HG03460 (cell line): ENCODE results near the gene NOM1.

Source experiments
- ATAC-seq: cut with Tn5 transposase; IDR thresholded peaks from one replicate; pipeline ENCODE4 v1.9.1; 2021; ENCODE audit not compliant: unreplicated experiment

NOM1 gene

DNA sequence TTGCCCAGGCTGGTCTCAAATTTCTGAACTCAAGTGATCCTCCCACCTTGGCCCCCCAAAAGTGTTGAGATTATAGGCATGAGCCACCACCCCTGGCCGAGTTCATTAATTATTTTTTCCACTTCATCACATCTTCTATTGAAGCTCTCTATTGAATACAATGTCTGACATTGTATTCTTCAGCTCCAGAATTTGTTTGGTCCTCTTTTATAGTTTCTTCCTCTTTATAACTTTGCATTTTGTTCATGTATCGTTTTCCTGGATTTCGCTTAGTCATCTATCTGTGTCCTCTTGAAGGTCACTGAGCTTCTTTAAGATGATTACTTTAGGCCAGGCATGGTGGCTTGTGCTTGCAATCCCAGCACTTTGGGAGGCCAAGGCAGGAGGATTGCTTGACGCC is 30.2 kb downstream of the NOM1 start:
- no peak for ATAC-seq

DNA sequence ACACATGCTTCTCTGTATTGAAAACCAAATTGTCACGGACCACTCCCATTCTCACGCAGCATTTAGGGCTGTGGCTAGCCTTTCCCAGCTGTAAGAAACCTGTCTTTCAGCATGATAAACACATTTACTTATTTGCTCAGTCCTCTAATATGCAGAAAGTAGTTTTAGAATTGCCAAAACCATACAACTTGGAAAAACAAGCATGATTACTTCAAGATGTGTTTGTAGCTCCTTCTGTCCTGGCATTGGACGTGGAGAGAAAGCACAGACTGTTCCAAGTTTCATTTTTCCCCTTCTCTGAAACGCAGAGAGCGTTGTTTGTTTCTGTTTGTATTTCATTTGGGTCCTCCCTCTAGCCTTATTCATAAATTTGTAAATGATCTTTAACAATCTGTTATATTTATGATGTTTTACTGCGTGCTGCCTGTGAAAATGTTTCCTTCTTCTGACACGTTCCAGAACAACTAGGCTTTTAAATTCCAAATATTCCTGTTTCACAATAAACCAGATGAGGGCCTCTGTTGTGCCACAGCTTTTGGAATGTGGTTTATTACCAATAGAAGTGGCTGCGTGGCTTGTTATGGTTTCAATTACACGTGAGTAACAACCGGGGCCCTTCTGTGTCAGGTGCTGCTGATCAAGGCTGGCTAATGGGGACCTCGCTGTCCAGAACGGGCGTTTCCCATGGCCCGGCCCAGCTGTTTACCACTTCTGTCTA is 34.8 kb downstream of the NOM1 start:
- no peak for ATAC-seq

DNA sequence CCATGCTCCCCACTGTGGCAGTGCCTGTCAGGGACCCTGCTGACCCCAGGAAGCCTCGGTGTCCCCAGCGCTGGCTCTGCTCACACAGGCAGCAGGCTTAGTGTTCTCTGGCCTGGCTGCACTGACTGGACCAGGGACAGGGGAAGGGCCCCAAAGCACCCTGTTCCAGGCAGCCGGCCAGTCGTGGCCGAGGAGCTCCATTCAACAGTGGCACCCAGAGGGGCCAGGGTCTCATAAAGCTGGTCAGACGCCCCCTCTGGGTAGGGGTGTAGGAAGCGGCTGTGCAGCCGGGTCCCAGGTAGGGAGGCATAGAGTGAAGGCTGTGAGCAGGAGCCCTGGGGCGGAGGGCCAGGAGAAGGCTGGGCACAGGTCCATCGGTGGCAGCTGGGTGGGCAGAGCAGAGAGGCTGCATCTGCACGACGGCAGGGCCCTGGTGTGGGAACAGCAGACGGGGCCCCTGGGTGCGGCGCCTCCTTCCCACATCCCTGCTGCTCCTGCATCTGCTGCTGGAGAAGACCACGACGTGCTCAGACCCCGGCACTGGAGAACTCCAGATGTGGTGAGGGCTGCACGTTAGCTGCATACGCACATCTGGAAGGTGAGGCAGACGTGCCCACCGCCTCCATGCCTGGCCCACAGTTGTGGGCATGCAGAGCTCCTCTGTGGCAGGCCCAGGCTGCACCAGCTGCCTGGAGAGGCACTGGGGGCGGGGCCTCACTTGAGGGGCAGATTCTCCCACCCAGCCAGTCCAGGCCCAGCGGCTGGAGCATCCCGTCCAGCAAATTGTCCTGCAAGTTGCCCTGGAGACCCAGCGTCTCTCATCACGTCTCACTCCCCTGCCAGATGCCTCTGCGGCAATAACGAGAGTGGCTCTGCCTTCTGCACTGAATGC is 35.8 kb downstream of the NOM1 start:
- no peak for ATAC-seq

DNA sequence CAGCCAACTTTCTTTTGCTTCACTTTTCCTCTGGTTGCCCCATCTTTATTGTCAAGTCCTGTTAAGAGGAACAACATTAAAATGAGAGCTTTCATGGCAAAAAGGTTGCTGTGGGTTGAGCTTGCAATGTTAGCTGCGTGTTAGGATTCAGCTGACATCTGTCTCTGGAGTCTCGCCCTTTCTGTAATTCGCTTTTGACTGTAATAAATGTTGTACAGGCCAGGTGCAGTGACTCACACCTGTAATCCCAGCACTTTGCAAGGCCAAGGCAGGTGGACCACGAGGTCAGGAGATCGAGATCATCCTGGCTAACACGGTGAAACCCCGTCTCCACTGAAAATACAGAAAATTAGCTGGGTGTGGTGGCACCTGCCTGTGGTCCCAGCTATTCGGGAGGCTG is 36.9 kb downstream of the NOM1 start:
- no peak for ATAC-seq

DNA sequence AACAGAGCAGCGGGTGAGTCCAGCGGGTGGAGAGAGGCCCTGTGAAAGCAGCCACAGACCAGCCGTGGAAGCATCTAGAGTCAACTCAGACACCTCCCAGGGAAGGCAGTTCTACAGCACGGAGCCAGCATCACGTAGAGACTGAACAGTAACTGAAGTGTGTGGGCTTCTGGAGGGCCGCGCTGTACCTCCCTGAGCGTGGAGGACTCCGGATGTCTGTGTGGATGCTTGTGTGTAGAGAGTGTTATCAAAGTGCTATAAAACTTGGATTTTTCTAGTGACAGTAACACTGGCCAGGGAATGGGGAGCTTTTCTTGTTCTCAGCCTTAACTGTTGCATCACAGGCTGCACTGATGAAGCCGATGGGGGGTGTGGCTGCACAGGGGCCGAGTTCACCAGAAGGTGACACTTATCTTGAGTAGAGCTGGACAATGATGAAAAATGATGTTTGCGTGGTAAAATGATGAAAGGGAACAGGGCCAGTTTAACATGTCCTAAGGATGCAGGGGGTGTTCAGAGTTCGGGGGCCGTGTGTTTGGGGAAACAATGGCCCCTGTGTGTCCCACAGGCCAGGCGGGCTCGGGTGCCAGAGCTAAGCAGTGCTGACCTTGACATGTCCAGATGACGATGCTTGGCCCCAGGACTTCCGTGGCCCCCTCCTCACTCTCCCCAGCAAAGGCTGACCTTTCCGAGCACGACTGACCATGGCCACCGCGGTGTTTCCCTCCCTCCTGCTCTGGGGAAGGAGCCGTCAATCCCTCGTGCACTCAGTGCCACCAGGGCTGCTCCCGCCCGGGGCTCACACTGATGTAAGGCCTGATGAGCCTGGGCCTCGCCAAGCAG is 39.1 kb downstream of the NOM1 start:
- ATAC-seq = no peak

DNA sequence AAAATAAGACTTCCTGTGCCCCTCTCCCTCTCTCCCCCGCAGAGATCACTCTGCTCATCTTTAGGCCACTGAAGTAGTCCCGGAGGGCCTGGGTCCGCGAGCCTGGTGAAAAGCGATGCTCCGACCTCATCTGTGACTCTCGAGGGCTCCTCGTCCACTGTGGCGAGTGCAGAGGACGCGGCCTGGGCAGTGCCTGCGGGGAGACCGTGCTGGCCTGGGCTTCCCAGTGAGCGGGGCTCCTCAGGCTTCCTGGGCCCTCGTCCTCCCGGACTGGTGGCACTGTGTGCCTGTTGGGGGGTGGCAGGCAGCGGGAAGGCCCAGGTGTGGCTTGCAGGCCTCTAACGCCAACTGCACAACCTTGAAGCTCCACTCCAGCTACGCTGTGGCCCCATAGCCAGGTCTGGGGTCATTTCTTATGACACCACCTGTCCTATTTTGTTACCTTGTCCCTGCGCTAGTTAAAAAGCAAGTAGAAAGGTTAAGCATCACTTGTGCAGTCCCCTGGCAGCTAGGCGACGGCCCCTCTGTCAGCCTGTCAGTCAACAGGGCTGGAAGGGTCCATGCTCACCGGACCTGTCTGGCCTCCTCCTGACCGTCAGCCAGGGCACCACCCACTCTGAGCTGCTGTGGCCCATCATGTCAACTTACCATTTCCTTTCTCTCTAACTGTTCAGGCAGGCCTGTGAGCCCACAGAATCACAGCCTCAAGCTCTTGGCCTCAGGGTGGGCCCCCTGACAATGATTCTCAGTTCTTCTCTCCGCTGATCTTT is 40.4 kb downstream of the NOM1 start:
- no peak for ATAC-seq

DNA sequence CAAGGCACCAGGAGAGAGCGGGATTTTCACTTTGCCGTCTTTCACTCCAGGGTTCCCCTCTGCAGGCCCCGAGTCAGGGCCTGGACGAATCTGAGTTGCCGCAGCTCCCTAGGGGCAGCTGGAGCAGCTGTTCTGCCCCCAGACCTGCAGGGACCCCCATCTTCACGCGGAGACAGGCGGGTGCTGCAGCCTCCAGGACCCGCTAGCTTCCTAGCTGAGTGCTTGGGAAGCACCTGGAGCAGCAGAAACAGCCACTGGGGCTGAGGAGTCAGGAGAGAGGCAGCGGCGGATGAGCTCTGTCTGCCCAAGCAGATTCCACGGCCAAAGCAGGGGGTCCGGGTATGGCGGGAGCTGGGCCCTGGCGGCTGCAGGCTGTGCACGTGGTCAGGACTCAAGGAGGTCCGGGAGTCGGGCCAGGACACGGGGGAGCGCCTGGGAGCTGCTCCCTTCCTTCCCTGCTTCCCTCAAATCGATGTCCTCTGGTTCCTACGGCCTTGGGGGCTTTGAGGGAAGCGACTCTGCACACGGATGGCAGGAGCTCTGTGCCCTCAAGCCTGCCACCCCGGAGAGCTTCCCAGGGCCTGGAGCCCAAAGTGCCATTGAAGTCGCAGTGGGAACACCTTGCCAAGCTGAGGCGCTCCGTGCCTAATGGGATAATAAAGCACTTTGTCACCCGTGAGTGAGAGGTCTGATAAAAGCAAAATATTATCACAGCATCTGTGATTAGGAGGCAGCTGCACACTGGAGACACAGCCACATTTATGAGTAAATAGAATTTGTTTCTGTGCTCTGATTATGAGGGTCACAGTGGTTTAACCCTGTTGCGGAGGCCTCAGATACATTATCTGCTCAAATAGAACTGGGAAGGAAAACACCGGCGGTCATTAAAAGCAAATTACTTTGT is 43.8 kb downstream of the NOM1 start:
- ATAC-seq = no peak

DNA sequence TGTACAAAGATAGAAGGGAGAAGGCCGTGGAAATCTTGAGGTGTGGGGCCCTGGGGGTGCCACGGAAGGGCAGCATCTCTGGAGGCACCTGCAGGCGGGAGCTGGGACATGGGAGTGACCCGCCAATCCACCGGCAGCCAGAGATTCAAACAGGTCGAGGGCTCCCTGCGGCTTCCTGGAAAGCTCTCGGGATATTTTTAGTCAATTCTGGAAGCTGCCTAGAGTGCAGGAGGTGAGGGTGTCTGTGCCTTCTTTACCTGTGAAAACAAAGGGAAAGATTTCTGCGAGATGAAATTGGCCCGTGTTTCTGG is 44.4 kb downstream of the NOM1 start:
- no peak for ATAC-seq

DNA sequence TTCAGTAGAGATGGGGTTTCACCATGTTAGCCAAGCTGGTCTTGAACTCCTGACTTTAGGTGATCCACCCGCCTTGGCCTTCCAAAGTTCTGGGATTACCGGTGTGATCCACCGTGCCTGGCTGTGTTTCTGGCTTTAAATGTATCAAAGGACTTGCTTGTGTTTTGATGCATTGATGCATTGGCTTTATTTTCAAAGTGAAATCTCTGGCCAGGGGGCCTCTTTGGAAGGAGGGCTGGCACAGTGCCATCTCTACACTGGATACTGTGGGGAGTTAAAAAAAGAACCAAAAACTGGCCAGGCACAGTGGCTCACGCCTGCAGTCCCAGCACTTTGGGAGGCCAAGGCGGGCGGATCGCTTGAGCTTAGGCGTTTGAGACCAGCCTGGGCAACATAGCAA is 44.9 kb downstream of the NOM1 start:
- ATAC-seq = no peak

DNA sequence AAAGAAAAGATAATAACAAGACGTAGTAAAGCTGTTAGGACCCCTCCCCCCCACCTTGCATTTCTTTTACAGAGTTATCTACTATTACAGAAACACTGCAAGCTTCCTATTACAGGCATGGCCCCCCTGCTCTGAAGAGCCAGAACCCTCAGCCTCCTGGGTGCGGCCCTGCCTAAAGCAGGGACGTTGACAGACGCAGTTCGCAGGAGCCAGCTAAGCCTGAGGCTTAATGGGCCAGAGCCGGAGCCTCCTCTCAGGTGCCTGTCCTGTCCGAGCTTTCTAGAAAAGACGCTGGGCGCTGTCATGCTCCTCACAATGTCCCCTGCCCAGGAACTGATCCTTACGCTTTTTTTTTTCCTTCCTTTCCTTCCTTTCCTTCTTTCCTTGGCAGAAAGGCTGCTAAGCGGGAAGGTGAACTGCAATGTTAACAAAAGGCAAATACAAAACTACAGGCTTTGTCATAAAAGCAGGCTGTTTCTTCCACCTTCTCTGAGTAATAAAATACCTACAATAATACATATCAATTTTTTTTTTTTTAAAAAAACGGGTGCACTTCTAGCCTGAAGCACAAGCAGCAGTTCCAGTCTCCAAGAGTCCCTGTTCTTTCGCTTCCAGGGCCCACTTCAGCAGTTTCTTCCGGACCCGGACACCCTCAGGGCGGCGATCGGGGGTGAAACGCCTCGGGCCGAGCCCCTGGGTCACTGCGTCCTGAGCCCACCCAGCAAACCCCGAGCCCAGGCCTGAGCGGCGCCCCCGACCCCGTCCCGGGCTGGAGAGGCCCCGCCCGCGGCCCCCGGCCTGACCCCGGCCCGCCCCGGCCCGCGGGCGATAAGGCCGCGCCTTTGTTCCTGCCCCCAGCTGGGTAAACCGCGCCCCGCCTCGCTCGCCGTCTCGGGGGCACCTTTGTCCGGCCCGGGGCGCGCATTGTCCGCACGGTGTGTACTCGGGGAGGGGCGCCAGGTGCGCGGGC is 49.8 kb downstream of the NOM1 start:
- no peak for ATAC-seq

DNA sequence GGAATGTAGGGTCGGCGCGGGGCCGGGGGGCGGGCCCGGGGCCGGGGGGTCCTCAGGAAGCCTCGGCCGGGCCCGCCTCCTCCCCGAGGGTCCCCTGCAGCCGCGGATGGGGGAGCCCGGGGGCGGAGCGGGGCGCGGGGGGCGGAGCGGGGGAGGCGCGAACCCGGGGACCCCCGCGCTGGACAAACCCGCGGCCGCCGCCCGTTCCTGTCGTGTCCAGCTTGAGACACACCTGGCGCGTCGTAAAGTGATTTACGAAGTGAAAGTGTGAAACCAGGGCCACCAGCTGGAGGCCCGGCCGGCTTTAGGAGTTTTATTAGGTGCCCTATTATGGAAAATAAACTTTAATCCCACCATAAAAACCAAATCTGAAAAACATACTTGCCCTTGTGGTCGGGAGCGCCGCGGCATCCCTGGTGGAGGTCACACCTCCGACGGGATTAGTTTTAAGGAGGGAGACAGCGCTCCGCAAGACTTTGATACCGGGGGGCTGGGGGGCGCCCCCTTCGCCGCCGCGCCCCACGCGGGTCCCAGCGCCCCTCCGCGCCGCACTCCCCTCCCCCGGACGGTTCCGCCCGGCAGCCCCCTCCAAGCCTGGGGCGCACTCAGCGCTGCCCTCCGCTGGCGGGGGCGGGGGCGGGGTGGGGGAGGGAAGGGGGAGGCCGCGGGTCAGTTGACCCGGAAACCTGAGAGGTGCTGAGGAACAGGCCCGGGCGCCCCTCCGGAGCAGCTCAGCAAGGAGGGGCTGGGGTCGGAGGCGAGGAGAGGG is 50.6 kb downstream of the NOM1 start:
- no peak for ATAC-seq

DNA sequence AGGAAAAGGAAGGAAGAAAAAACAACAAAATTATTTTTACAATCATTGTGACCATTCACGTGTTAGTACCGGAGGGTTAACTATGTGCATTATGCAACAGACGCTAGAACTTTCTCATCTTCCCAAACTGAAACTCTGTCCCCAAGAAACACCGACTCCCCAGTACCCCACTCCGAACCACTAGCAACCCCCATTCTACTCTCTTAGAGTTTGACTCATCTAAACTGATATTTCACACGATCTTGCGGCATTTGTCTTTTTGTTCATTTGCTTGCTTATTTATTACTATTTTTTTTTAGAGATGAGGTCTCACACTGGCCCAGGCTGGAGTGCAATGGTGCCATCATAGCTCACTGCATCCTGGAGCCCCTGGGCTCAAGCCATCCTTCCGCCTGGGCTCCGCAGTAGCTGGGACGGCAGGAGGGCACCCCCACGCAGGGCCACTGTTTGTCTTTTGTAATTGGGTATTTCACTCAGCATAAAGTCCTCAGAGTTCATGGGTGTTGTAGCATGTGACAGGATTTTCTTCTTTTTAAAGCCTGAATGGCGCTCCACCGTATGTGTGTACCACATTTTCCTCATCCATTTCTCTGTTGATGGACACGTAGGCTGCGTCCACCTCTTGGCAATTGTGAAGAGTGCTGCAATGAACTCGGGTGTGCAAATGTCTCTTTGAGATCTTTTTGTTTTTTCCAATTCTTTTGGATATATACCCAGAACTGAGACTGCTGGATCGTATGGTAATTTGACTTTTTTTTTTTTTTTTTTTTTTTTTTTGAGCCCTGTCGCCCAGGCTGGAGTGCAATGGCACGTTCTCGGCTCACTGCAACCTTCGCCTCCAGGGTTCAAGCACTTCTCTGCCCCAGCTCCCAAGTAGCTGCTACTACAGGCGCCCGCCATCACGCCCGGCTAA is 51.5 kb downstream of the NOM1 start:
- ATAC-seq = no peak

DNA sequence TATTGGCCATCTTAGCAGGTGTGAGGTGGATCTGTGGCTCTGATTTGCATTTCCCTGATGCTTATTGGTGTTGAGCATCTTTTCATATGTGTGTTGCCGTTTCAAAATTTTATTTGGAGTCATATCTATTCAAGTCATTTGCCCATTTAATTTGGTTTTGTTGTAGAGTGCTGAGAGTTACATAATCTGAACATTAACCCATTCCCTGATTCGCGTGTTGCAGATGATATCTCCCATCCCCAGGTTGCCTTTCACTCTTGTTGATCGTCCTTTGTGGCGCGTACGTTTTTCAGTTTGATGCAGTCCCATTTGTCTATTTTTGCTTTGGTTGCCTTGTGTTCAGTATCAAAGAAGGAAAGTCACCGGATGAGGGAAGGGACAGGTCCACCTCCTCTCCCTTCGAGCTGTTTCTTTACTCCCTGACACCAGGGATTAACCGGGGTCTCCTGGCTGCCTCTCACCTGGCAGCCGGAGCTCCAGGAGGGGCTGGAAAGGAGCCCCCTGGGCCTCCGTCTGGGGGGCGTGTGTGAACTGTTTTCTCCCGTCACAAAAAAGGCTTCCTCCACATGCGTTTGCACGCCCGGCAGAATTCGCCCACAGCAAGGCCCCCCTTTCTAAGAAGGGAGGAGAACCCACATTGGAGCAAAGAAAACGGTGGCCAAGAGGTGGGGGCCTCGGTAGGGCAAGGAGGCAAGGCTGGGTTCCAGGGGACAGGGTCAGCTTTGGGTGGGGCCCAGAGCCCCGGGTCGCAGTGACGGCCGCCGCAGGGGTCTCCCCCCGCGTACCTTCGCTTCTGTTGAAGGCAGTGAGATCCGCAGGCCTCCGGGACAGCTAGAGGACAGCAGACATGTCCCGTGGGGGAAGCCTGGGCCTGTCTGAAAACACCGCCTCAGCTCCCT is 52.7 kb downstream of the NOM1 start:
- ATAC-seq = no peak

DNA sequence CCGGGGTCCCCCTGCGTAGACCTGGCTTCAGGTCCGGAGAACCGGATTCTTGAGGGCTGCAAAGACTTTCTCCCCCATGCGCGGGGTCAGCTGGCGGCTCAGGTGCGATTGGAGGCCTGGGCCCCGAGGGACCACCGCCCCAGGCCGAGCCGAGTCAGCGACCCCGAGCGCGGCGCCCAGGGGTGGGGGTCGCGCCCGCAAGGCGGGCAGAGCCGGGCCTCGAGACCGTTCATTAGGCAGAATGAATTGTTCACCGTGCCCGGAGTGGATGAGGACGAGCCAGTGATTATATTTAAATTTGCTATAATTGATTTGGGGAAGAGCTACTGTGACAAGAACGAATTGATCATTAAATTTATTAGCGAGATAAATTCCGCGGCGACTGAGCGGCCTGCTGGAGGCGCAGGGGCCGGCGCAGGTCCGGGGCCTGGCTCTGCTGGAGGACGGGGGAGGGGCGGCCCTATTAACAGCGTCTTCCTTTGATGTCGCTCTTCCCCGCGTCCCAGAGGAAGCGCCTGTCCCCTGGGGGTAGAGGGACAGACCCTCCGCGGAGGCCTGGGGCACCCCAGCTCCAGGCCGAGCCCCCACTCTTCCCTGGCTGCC is 53.4 kb downstream of the NOM1 start:
- no peak for ATAC-seq

DNA sequence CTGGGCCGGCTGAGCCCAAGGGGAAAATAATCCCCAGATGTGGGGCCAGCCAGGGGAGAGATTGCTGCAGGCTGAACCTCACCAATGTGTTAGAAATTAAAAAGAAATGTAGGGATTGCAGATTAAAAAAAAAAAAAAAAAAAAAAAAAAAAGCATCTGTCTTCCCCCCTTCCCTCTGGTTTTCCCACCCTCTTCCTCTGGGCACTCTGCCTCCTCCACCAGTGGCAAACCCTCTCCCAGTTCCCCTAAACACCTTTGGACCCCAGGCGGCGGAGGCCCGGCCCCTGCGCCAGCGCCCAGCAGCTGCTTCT is 53.9 kb downstream of the NOM1 start:
- no peak for ATAC-seq
